ENCODE results near the gene MATR3.
"Not testable (repeated sequence)": the region's sequence is repeated elsewhere in the genome, so short reads cannot be mapped to it uniquely, and the experiment has no call there.

Gene MATR3

GRCh38 chr5:139299486-139299885 is 5.9 kb downstream of the MATR3 start:
- Histone ChIP-seq H3K36me3 (ENCODE audit: insufficient read depth, insufficient read length, low read length) (peaks cover 18% of the 10 kb centered on the region), H3K4me3 (ENCODE audit: insufficient read length, low read depth) (no peak overlapping the region), H3K4me1 (ENCODE audit: insufficient read depth, insufficient read length) (no peaks in the 10 kb centered on the region), H3K27me3 (ENCODE audit: insufficient read depth, insufficient read length) (no peaks in the 10 kb centered on the region), H3K9me3 (ENCODE audit: insufficient read depth, low read length) (no peaks in the 10 kb centered on the region), H3K9ac (ENCODE audit: insufficient read length, low read depth) (no peak overlapping the region)
- TF ChIP-seq SUZ12 (IDR thresholded peaks at IDR 0.05; ENCODE audit: extremely low read depth, insufficient read depth, insufficient read length) (no peak), ZNF274 (IDR thresholded peaks at IDR 0.05; ENCODE audit: low read depth, low read length) (no peak)
- DNase-seq (ENCODE audit: low read depth, low spot score): no peak

GRCh38 chr5:139301808-139302499 is 8.4 kb downstream of the MATR3 start:
- H3K27me3 ChIP-seq (ENCODE audit: insufficient read depth, insufficient read length): no peaks in the 10 kb centered on the region
- no peaks in the 10 kb centered on the region for H3K9me3 ChIP-seq (ENCODE audit: insufficient read depth, low read length)
- peaks cover 15% of the 10 kb centered on the region for H3K36me3 ChIP-seq (ENCODE audit: insufficient read depth, insufficient read length, low read length)
- no peak for TF ChIP-seq SUZ12 (IDR thresholded peaks at IDR 0.05; ENCODE audit: extremely low read depth, insufficient read depth, insufficient read length)
- TF ChIP-seq ZNF274 (IDR thresholded peaks at IDR 0.05; ENCODE audit: low read depth, low read length): no peak
- TF ChIP-seq YY1 (IDR thresholded peaks at IDR 0.05; ENCODE audit: insufficient read depth, insufficient read length): no peak
- no peak overlapping the region for H3K9ac ChIP-seq (ENCODE audit: insufficient read length, low read depth)
- DNase-seq (ENCODE audit: low read depth, low spot score): no peak
- H3K4me1 ChIP-seq (ENCODE audit: insufficient read depth, insufficient read length): no peaks in the 10 kb centered on the region
- no peak overlapping the region for H3K4me3 ChIP-seq (ENCODE audit: insufficient read length, low read depth)

DNA sequence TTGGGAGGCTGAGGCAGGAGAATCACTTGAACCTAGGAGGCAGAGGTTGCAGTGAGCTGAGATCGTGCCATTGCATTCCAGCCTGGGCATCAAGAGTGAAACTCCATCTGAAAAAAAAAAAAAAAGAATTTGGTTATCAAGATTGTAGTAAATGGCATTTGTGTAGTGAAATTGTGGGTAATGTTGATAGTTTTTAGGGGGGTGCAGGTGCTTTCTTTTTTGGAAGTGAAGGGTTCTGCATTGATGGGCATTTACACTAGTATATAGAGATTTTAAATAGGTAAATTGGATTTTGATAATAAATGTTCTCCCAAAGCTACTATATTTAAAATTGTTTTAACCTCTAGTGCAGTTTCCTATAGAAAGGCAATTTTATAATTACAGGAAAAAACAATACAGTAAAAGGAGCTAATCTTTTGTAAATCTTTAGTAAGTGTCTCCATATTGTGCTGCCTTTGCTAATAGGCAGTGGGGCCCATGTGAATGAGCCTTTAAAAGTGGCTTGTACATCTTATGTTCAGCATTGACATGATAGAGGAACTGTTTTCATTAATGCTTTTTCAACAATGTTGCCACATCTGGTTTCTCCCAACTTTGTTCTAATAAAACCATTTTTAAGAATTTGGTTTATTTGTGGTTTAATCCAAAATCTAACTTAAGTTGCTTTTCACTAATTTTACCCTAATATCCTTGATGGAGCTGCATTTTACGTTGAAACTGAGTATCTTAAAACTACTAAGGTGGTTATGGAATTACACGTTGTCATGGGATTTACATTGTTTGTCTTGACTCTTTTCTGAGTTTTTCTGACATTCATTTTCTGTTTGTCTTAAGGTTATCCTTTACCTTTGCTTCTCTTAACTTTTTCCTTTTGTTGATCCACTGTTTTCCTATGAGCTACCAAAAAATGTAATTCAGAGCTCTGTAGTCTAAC is 11.1 kb downstream of the MATR3 start:
- H3K4me1 ChIP-seq (ENCODE audit: insufficient read depth, insufficient read length): no peaks in the 10 kb centered on the region
- no peaks in the 10 kb centered on the region for H3K27me3 ChIP-seq (ENCODE audit: insufficient read depth, insufficient read length)
- H3K9ac ChIP-seq (ENCODE audit: insufficient read length, low read depth): no peak overlapping the region
- TF ChIP-seq SUZ12 (IDR thresholded peaks at IDR 0.05; ENCODE audit: extremely low read depth, insufficient read depth, insufficient read length): no peak
- no peak for TF ChIP-seq ZNF274 (IDR thresholded peaks at IDR 0.05; ENCODE audit: low read depth, low read length)
- TF ChIP-seq YY1 (IDR thresholded peaks at IDR 0.05; ENCODE audit: insufficient read depth, insufficient read length): no peak
- peaks cover 16% of the 10 kb centered on the region for H3K36me3 ChIP-seq (ENCODE audit: insufficient read depth, insufficient read length, low read length)
- H3K4me3 ChIP-seq (ENCODE audit: insufficient read length, low read depth): no peak overlapping the region
- H3K9me3 ChIP-seq (ENCODE audit: insufficient read depth, low read length): no peaks in the 10 kb centered on the region
- DNase-seq (ENCODE audit: low read depth, low spot score): no peak

DNA sequence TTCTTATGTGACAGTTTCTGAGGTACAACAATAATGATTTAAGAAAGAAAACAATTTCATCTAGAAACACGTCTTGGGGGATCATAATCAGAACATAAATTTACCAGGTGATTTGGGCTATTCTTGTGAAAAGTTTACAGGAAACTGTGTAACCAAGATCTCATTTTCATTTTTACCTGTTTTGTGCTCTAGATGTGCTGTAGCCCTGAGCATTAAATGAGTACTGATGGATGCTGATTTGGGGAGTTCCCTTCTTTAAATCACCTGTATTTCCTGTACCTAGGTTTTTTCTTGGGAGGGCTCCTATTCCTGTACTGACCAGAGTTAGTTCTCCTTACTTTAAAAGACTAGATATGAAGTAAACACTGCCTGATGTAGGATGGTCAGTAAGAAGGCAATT is 12.7 kb downstream of the MATR3 start:
- H3K36me3 ChIP-seq (ENCODE audit: insufficient read depth, insufficient read length, low read length): peaks cover 16% of the 10 kb centered on the region

GRCh38 chr5:139306628-139307379 is 13.3 kb downstream of the MATR3 start:
- no peaks in the 10 kb centered on the region for H3K9me3 ChIP-seq (ENCODE audit: insufficient read depth, low read length)
- H3K9ac ChIP-seq (ENCODE audit: insufficient read length, low read depth): no peak overlapping the region
- TF ChIP-seq YY1 (IDR thresholded peaks at IDR 0.05; ENCODE audit: insufficient read depth, insufficient read length) (no peak), SUZ12 (IDR thresholded peaks at IDR 0.05; ENCODE audit: extremely low read depth, insufficient read depth, insufficient read length) (no peak), ZNF274 (IDR thresholded peaks at IDR 0.05; ENCODE audit: low read depth, low read length) (no peak)
- no peaks in the 10 kb centered on the region for H3K27me3 ChIP-seq (ENCODE audit: insufficient read depth, insufficient read length)
- H3K4me3 ChIP-seq (ENCODE audit: insufficient read length, low read depth): no peak overlapping the region
- DNase-seq (ENCODE audit: low read depth, low spot score): no peak
- peaks cover 15% of the 10 kb centered on the region for H3K36me3 ChIP-seq (ENCODE audit: insufficient read depth, insufficient read length, low read length)
- no peaks in the 10 kb centered on the region for H3K4me1 ChIP-seq (ENCODE audit: insufficient read depth, insufficient read length)

More for the DNA sequence above, 12.7 kb downstream of the MATR3 start:
- no peaks in the 10 kb centered on the region for H3K4me1 ChIP-seq (ENCODE audit: insufficient read depth, insufficient read length)
- no peak overlapping the region for H3K4me3 ChIP-seq (ENCODE audit: insufficient read length, low read depth)
- DNase-seq (ENCODE audit: low read depth, low spot score): no peak
- TF ChIP-seq ZNF274 (IDR thresholded peaks at IDR 0.05; ENCODE audit: low read depth, low read length) (no peak), YY1 (IDR thresholded peaks at IDR 0.05; ENCODE audit: insufficient read depth, insufficient read length) (no peak), SUZ12 (IDR thresholded peaks at IDR 0.05; ENCODE audit: extremely low read depth, insufficient read depth, insufficient read length) (no peak)
- no peaks in the 10 kb centered on the region for H3K27me3 ChIP-seq (ENCODE audit: insufficient read depth, insufficient read length)
- H3K9me3 ChIP-seq (ENCODE audit: insufficient read depth, low read length): no peaks in the 10 kb centered on the region
- H3K9ac ChIP-seq (ENCODE audit: insufficient read length, low read depth): no peak overlapping the region

DNA sequence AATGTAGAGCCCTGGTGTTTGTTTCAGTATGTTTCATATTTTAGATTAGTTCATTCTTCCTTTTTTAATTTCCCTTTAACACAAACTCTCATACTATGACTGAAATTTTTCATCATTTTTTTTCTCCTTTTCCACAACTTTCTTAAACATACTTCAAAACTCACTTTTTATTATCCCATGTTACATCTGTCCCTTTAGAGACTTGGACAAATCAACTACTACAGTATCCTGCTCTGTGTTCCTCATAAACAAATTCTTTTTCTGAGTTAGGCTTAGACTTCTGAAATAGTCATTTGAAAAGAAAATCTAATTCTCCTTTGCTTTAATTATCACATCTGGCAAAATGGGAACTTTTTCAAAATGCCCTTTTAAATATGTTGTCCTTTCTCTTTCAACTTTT is 15.3 kb downstream of the MATR3 start:
- no peak for DNase-seq (ENCODE audit: low read depth, low spot score)
- no peak for TF ChIP-seq ZNF274 (IDR thresholded peaks at IDR 0.05; ENCODE audit: low read depth, low read length)
- TF ChIP-seq SUZ12 (IDR thresholded peaks at IDR 0.05; ENCODE audit: extremely low read depth, insufficient read depth, insufficient read length): no peak
- no peak for TF ChIP-seq YY1 (IDR thresholded peaks at IDR 0.05; ENCODE audit: insufficient read depth, insufficient read length)
- Histone ChIP-seq H3K4me1 (ENCODE audit: insufficient read depth, insufficient read length) (no peaks in the 10 kb centered on the region), H3K4me3 (ENCODE audit: insufficient read length, low read depth) (no peak overlapping the region), H3K9me3 (ENCODE audit: insufficient read depth, low read length) (no peaks in the 10 kb centered on the region), H3K27me3 (ENCODE audit: insufficient read depth, insufficient read length) (no peaks in the 10 kb centered on the region), H3K36me3 (ENCODE audit: insufficient read depth, insufficient read length, low read length) (peaks cover 11% of the 10 kb centered on the region), H3K9ac (ENCODE audit: insufficient read length, low read depth) (no peak overlapping the region)

DNA sequence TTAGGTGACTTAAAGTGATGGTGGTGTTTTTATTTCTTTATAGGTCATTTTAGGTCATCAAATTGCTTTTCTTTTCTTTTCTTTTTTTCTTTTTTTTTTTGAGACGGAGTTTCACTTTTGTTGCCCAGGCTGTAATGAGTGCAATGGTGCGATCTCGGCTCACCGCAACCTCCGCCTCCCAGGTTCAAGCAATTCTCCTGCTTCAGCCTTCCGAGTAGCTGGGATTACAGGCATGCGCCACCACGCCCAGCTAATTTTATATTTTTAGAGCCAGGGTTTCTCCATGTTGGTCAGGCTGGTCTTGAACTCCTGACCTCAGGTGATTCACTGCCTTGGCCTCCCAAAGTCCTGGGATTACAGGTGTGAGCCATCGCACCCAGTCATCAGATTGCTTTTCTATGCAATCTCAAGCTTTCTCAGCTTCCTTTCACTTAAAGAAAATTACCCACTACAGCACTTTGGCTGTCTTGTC is 17.2 kb downstream of the MATR3 start:
- H3K4me1 ChIP-seq (ENCODE audit: insufficient read depth, insufficient read length); H3K9ac ChIP-seq (ENCODE audit: insufficient read length, low read depth); H3K9me3 ChIP-seq (ENCODE audit: insufficient read depth, low read length); H3K27me3 ChIP-seq (ENCODE audit: insufficient read depth, insufficient read length); H3K4me3 ChIP-seq (ENCODE audit: insufficient read length, low read depth); DNase-seq (ENCODE audit: low read depth, low spot score): not testable (repeated sequence)
- H3K36me3 ChIP-seq (ENCODE audit: insufficient read depth, insufficient read length, low read length): peaks cover 26% of the 10 kb centered on the region

Data from NT2/D1 (cell line).